GM12878 (cell line): Measurements from ENCODE around the gene TMEM223. TPM values are rescaled to one million over a fixed set of nuclear protein-coding genes. Genes with fewer than 3 reads are reported as not detected.

Experiments used
- ATF3 ChIP-seq: IDR thresholded peaks from 2 replicates; pipeline ENCODE4 v1.6.1; 2011; ENCODE audit warnings: low read depth, mild to moderate bottlenecking, low read length, moderate library complexity, borderline replicate concordance; ENCODE audit errors: extremely low read depth
- CBX3 ChIP-seq: fragments of 200-600 bp; sonication (generic); IDR thresholded peaks from 2 replicates; pipeline ENCODE4 v1.6.1; 2016; ENCODE audit warnings: low read depth, borderline replicate concordance
- CREM ChIP-seq: IDR thresholded peaks from 2 replicates; pipeline ENCODE4 v1.6.1; 2014; ENCODE audit warnings: antibody characterized with exemption, low read depth
- ETV6 ChIP-seq, 2 experiments: fragments of 450-650 bp in 1 of 2; IDR thresholded peaks in 1 of 2; conservative IDR thresholded peaks in 1 of 2; 2 replicates each; pipeline ENCODE4 v1.6.1; 2014; ENCODE audit warnings: antibody characterized with exemption in 1 of 2, borderline replicate concordance in 1 of 2, low read depth in 1 of 2, mild to moderate bottlenecking in 1 of 2, moderate library complexity in 1 of 2
- HDGF ChIP-seq: fragments of 450-650 bp; IDR thresholded peaks from 2 replicates; pipeline ENCODE4 v1.6.1; 2016; ENCODE audit warnings: antibody characterized with exemption
- IRF4 ChIP-seq: IDR thresholded peaks from 2 replicates; pipeline ENCODE4 v1.6.1; 2011; ENCODE audit warnings: low read depth, low read length
- IRF5 ChIP-seq: fragments of 450-650 bp; IDR thresholded peaks from 2 replicates; pipeline ENCODE4 v1.6.1; 2017; ENCODE audit warnings: borderline replicate concordance
- MXI1 ChIP-seq: fragments of 150-350 bp; IDR thresholded peaks from 2 replicates; pipeline ENCODE4 v1.6.1; 2011; ENCODE audit warnings: low read depth, mild to moderate bottlenecking, inconsistent platforms, low read length, improper control_type of control experiment
- MYC ChIP-seq: IDR thresholded peaks from 2 replicates; pipeline ENCODE4 v1.6.1; 2011; ENCODE audit warnings: mild to moderate bottlenecking, low read length, moderate library complexity, inconsistent platforms; ENCODE audit not compliant: insufficient read depth, insufficient replicate concordance, insufficient read length, severe bottlenecking
- NR2C1 ChIP-seq: fragments of 450-650 bp; IDR thresholded peaks from 2 replicates; pipeline ENCODE4 v1.6.1; 2017; ENCODE audit warnings: antibody characterized with exemption, mild to moderate bottlenecking, moderate library complexity
- PRDM15 ChIP-seq: fragments of 450-650 bp; formaldehyde crosslinking; IDR thresholded peaks from 2 replicates; pipeline ENCODE4 v1.4.0; 2020; ENCODE audit warnings: mild to moderate bottlenecking, moderate library complexity
- RB1 ChIP-seq: fragments of 450-650 bp; formaldehyde crosslinking; IDR thresholded peaks from 2 replicates; pipeline ENCODE4 v1.6.1; 2017; ENCODE audit warnings: mild to moderate bottlenecking, borderline replicate concordance
- RELB ChIP-seq: fragments of 450-650 bp; IDR thresholded peaks from 2 replicates; pipeline ENCODE4 v1.6.1; 2017; ENCODE audit warnings: low read depth, mild to moderate bottlenecking, moderate library complexity
- RFX5 ChIP-seq: IDR thresholded peaks from 2 replicates; pipeline ENCODE4 v1.6.1; 2011; ENCODE audit warnings: low read depth, low read length, improper control_type of control experiment
- USF2 ChIP-seq: IDR thresholded peaks from 2 replicates; pipeline ENCODE4 v1.6.1; 2011; ENCODE audit warnings: low read depth, low read length, improper control_type of control experiment, borderline replicate concordance
- YY1 ChIP-seq: IDR thresholded peaks from 2 replicates; pipeline ENCODE4 v1.6.1; 2011; ENCODE audit warnings: low read depth, mild to moderate bottlenecking, low read length
- polyA plus RNA-seq, 11 experiments: library from polyadenylated mRNA; depleted of rRNA in 4 of 11; unstranded in 6 of 11; stranded (reverse) in 5 of 11; fragments of >200 nt; fragmentation: Nextera tagmentation in 4 of 11; fragmentation: Illumina TruSeq in 1 of 11; extraction: Ambion mirVana in 4 of 11; extraction: Trizol in 1 of 11; gene quantifications; 1 replicate in 1 of 11; 2 replicates in 10 of 11; pipeline versions ENCODE4 v1.2.1 to v1.2.3, GENCODE V29; 2011 to 2016; ENCODE audit warnings: inconsistent platforms in 2 of 11, missing spikeins in 2 of 11, low read depth in 1 of 11
- total RNA-seq, 4 experiments: library from RNA; depleted of rRNA in 3 of 4; stranded (reverse); fragments of >200 nt in 3 of 4; fragmentation: Illumina TruSeq in 1 of 4; extraction: Trizol in 1 of 4; gene quantifications; 2 replicates each; pipeline versions ENCODE4 v1.2.1 to v1.2.3, GENCODE V29; 2013 to 2021

The TMEM223 gene
- total and polyA plus RNA-seq, 10 of the 15 experiments (the other 5 are each of a cell fraction or from before 2014, with no cell fraction given), result 5.3 to 33.2 (median 14.0) TPM

DNA sequence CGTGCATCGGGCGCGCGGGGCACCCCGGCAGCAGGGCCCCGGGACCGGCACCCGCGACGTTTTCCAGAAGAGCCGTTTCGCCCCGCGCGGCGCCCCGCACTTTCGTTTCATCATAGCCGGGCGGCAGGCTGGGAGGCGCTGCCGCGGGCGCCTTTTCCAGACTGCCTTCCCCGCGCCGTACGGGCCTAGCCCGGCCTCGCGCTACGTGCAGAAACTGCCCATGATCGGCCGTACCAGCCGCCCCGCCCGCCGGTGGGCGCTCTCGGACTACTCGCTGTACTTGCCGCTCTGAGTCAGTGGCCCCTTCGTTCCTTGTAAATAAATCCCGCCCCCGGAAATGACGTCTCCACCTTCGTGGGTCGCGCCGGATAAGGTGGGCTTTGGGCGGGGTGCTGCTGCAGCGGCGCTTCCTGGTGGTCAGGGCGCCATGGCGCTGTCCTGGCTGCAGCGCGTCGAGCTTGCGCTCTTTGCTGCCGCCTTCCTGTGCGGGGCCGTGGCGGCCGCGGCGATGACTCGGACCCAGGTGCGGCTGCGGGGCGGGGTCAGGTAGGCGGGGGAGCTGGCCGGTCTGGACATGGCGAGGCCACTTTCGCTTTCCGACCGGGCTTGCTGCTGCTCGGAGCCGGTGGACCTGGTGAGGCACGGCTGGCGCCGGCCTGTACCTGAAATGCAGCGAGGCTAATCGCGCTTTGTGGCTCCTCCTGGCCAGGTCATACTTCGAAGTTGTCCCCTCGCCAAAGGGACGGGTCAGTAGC, 4.6 kb downstream of the TMEM223 start, which contains the start of gene TMEM179B (continued):
- TF ChIP-seq RELB, result no peak
- no peak for TF ChIP-seq USF2
- no peak for TF ChIP-seq ATF3
- TF ChIP-seq CREM, result peak; percentile 96
- TF ChIP-seq ETV6 (conservative IDR thresholded peaks at IDR 0.05 in 1 of 2, IDR thresholded peaks at IDR 0.05 in 1 of 2; ENCODE audit: borderline replicate concordance in 1 of 2, low read depth in 1 of 2), result no peak
- TF ChIP-seq YY1, result peak; percentile 96
- TF ChIP-seq NR2C1, result peak; percentile 25; the same call in 1 of the 2 replicates
- no peak for TF ChIP-seq PRDM15 (CRISPR knock-in tag)
- peak; percentile 92 for TF ChIP-seq MXI1
- TF ChIP-seq CBX3, result no peak
- no peak for TF ChIP-seq HDGF
- peak; percentile 63 for TF ChIP-seq MYC
- no peak for TF ChIP-seq IRF4
- TF ChIP-seq RB1, result peak; percentile 28; the same call in 1 of the 2 replicates
- TF ChIP-seq RFX5, result no peak
- TF ChIP-seq IRF5, result no peak
